ENCODE results near the gene CLEC16A. TPM values are rescaled to one million over a fixed set of nuclear protein-coding genes. Genes with fewer than 3 reads are reported as not detected.
A peak's percentile ranks its signal among the peaks of the same experiment; 100 is the strongest.
"Not testable (repeated sequence)": the region's sequence is repeated elsewhere in the genome, so short reads cannot be mapped to it uniquely, and the experiment has no call there.

The CLEC16A gene
- total RNA-seq, 1 donor from 2014 or later, result 20.9 TPM

- intact Hi-C loops (cut with DNase I), result no loop called here
- DNase-seq (no peak), ATAC-seq (ENCODE audit: poor library complexity) (no peak)
Observed at GRCh38 chr16:10936272-10936984, 7.9 kb upstream of the CLEC16A start.

GRCh38 chr16:10937068-10937859 is 7.1 kb upstream of the CLEC16A start:
- ATAC-seq (ENCODE audit: poor library complexity) (peak; percentile 13), DNase-seq (peak; percentile 61)
- intact Hi-C loops (cut with DNase I), result no loop called here

GRCh38 chr16:10938321-10938720 is 6.0 kb upstream of the CLEC16A start:
- no peak for ATAC-seq (ENCODE audit: poor library complexity)
- no peak for DNase-seq
- intact Hi-C loops (cut with DNase I), result no loop called here

- intact Hi-C loops (cut with DNase I), result no loop called here
- no peak for DNase-seq
Observed at GRCh38 chr16:10938796-10939648, 5.3 kb upstream of the CLEC16A start.

GRCh38 chr16:10939649-10940234 is 4.6 kb upstream of the CLEC16A start:
- DNase-seq, result no peak
- intact Hi-C loops (cut with DNase I), result no loop called here
- ATAC-seq (ENCODE audit: poor library complexity), result no peak

More at GRCh38 chr16:10938796-10939648, 5.3 kb upstream of the CLEC16A start:
- ATAC-seq (ENCODE audit: poor library complexity), result no peak

- no peak for ATAC-seq (ENCODE audit: poor library complexity)
- peak; percentile 55 for DNase-seq
- intact Hi-C loops (cut with DNase I), result no loop called here
Observed at GRCh38 chr16:10940501-10941079, 3.8 kb upstream of the CLEC16A start.

GRCh38 chr16:10941127-10941933 is 3.0 kb upstream of the CLEC16A start:
- DNase-seq (no peak), ATAC-seq (ENCODE audit: poor library complexity) (no peak)
- intact Hi-C loops (cut with DNase I), result no loop called here

- DNase-seq; intact Hi-C loops (cut with DNase I): not testable (repeated sequence)
- ATAC-seq (ENCODE audit: poor library complexity), result peak; percentile 2
Observed at GRCh38 chr16:10941935-10942351, 2.4 kb upstream of the CLEC16A start.

GRCh38 chr16:10942352-10943063 is 1.9 kb upstream of the CLEC16A start, which contains the start of gene DEXI:
TSS of gene DEXI (minus strand) at chr16:10942468. CDS start at chr16:10942005, 463 bp downstream.
- ATAC-seq (ENCODE audit: poor library complexity), result peak; percentile 75
- peak; percentile 96 for DNase-seq
- intact Hi-C loops (cut with DNase I), result no loop called here

- intact Hi-C loops (cut with DNase I), result no loop called here
- ATAC-seq (ENCODE audit: poor library complexity), result no peak
- no peak for DNase-seq
Observed at GRCh38 chr16:10943064-10943353, 1.4 kb upstream of the CLEC16A start.

- ATAC-seq (ENCODE audit: poor library complexity), result no peak
- no peak for DNase-seq
- intact Hi-C loops (cut with DNase I), result no loop called here
Observed at GRCh38 chr16:10945065-10945787, 862 bp downstream of the CLEC16A start.

- DNase-seq, result no peak
- ATAC-seq (ENCODE audit: poor library complexity), result no peak
- intact Hi-C loops (cut with DNase I), result no loop called here
Observed at GRCh38 chr16:10946308-10946707, 1.9 kb downstream of the CLEC16A start.

- DNase-seq, result no peak
- no peak for ATAC-seq (ENCODE audit: poor library complexity)
- intact Hi-C loops (cut with DNase I), result no loop called here
Observed at GRCh38 chr16:10947211-10947787, 2.9 kb downstream of the CLEC16A start.

- no peak for ATAC-seq (ENCODE audit: poor library complexity)
- intact Hi-C loops (cut with DNase I), result no loop called here
- DNase-seq, result no peak
Observed at GRCh38 chr16:10949424-10949970, 5.1 kb downstream of the CLEC16A start.

- DNase-seq, result no peak
- intact Hi-C loops (cut with DNase I), result no loop called here
- ATAC-seq (ENCODE audit: poor library complexity), result no peak
Observed at GRCh38 chr16:10950393-10950792, 6.0 kb downstream of the CLEC16A start.

GRCh38 chr16:10951026-10951425 is 6.7 kb downstream of the CLEC16A start:
- ATAC-seq (ENCODE audit: poor library complexity) (no peak), DNase-seq (no peak)
- intact Hi-C loops (cut with DNase I), result no loop called here

Data from Right ventricle myocardium superior (tissue), 1 donor.